Adrenal gland (tissue), 12 donors: ENCODE measurements around the gene IL1RN. TPM values are rescaled to one million over a fixed set of nuclear protein-coding genes. Genes with fewer than 3 reads are reported as not detected.

Experiments used
- DNase-seq, 7 donors: peaks; one replicate each; pipeline ENCODE4 v3.0.0-alpha.2; 2019 to 2020
- H3K27ac ChIP-seq, 5 donors: fragments of 200-600 bp; sonication (generic) in 4 of 5; 1 replicate in 3 of 5; 2 replicates in 2 of 5; pipeline versions ENCODE4 v1.5.1 to v1.8.0; 2016 to 2020; ENCODE audit warnings: mild to moderate bottlenecking in 1 of 5
- H3K27me3 ChIP-seq: fragments of 200-600 bp; 2 replicates; pipeline ENCODE4 v1.8.0; 2021
- H3K36me3 ChIP-seq, 2 donors: fragments of 200-600 bp; replicated peaks in 1 of 2; 1 replicate in 1 of 2; 2 replicates in 1 of 2; pipeline versions ENCODE4 v1.5.1 to v1.8.0; 2018 to 2022
- H3K4me1 ChIP-seq, 2 donors: fragments of 200-600 bp; replicated peaks in 1 of 2; 1 replicate in 1 of 2; 2 replicates in 1 of 2; pipeline versions ENCODE4 v1.5.1 to v1.8.0; 2018 to 2021
- H3K4me3 ChIP-seq, 4 donors: fragments of 200-600 bp; sonication (generic) in 3 of 4; one replicate each; pipeline ENCODE4 v1.5.1; 2016 to 2018
- H3K9me3 ChIP-seq, 3 donors: fragments of 200-600 bp; sonication (generic) in 1 of 3; replicated peaks in 1 of 3; 1 replicate in 2 of 3; 2 replicates in 1 of 3; pipeline versions ENCODE4 v1.5.1 to v1.8.0; 2016 to 2021
- CTCF ChIP-seq, 6 experiments: fragments of 450-650 bp in 4 of 6; fragments of 200-600 bp in 2 of 6; sonication (generic) in 1 of 6; IDR thresholded peaks; 1 replicate in 5 of 6; 2 replicates in 1 of 6; pipeline versions ENCODE4 v1.5.1 to v1.8.0; 2016 to 2021; ENCODE audit warnings: antibody characterized with exemption in 6 of 6, mild to moderate bottlenecking in 2 of 6, moderate library complexity in 1 of 6
- POLR2A ChIP-seq, 2 donors: fragments of 450-650 bp; IDR thresholded peaks; one replicate each; pipeline ENCODE4 v1.6.1; 2017; ENCODE audit warnings: antibody characterized with exemption in 2 of 2, mild to moderate bottlenecking in 2 of 2, moderate library complexity in 1 of 2
- whole genome bisulfite sequencing, 4 donors: extraction: QIAGEN DNeasy Blood & Tissue Kit in 2 of 4; methylation state at CpG; one replicate each; pipeline versions ENCODE4 v1.1.5 to v1.1.7; 2013 to 2017; 5-methylcytosine and 5-hydroxymethylcytosine counted together
- intact Hi-C, 2 donors: fragments of 100-400 bp; cut with DNase I; formaldehyde crosslinking; loops; one replicate each; pipeline versions ENCODE4 v1.14.1 to v1.15.0; 2022 to 2023
- polyA plus RNA-seq, 3 donors: library from polyadenylated mRNA; stranded (reverse); fragments of 200-250 nt in 2 of 3; fragments of 350-450 nt in 1 of 3; fragmentation: Illumina TruSeq in 1 of 3; extraction: RNeasy Lipid Tissue Mini Kit (QIAGEN cat#74804) in 1 of 3; gene quantifications; one replicate each; pipeline ENCODE4 v1.2.3, GENCODE V29; 2013 to 2014
- total RNA-seq, 9 donors: library from RNA; depleted of rRNA in 4 of 9; stranded (reverse); fragments of >200 nt in 4 of 9; fragments of 120-200 nt in 1 of 9; fragmentation: NEBNext Ultra II Directional in 1 of 9; extraction: Animal tissue kit (Norgen Biotek cat#: 25700) in 1 of 9; gene quantifications; one replicate each; pipeline versions ENCODE4 v1.1.0 to v1.2.4, GENCODE V29; 2013 to 2023
- donor health status: healthy with polysubstance abuse.
- donor health status: Bipolar disorder and iron deficiency.
- donor health status: DM: yes; HTN: yes; CAD: no.
- donor health status: DM: no; HTN: no; CAD: no.
- donor health status: DM: no; HTN: no; CAD: no.
- donor health status: DM: yes; HTN: yes; CAD: no.

The IL1RN gene
- total and polyA plus RNA-seq, 12 donors: 0.22 to 6.1 (median 1.2) TPM; not detected in 2

DNA sequence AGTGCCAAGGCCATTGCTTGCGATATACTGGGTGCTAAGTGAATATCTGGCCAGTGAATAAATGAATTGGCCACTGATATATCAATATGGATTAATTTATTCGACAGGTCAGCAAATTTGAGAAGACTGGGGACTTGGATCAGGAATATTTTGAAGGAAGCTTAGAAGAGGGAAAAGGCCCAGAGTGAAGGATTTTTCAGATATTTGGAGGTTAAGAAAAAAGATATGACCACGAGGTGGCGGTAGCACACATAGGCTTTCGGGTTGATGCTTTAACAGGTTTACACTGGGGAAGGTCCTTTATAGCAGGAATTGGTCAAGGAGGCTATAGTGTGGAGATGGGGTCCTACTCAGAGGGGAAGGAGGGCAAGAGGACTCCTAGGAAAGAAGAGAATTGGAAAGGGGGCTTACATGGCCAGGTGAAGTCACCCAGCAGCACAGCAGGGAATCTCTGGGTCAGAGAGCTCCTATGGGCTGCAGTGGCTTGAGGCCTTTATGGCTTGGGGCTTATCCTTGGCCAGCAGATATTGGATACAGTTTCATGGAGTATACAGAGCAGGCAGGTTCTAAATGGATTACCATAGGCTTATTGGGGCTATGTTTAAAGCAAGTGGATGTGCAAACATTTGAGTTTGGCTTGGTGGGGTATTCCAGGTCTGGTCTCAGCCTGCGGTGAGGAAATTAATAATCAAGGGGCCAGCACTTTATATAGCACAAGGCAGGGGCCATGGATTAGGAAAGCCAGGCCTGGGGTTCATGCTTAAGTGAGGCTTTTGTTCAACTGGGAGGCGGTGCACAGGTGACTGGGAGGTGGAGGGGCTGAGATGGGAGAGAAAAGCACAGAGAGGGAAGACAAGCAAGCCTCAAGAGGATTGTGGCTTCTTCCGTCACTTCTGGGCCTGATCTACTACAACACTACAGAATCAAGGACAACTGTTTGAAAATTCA lies 9.7 kb downstream of the IL1RN start:
- Histone ChIP-seq H3K27me3 (no peaks in the 10 kb centered on the region), H3K36me3 (no peaks in the 10 kb centered on the region), H3K9me3 (no peaks in the 10 kb centered on the region), H3K4me3 (no peak overlapping the region), H3K4me1 (peaks cover 0 to 11% of the 10 kb centered on the region in 2 donors), H3K27ac (peak overlapping the region in 3 of 5 donors; percentile 46 to 71 (median 49))
- intact Hi-C loops: loop anchor here (5.0 to 10.0 kb wide), 3 partner anchors 60 to 248 kb away; no protein-coding TSS in a partner anchor
- WGBS, 4 donors: 40 to 44% (median 43%) methylated on average over 8 of the region's 8 CpGs
- peak in 4 of 7 donors; percentile 57 to 66 (median 61) for DNase-seq
- no peak for TF ChIP-seq POLR2A (IDR thresholded peaks at IDR 0.05)
- TF ChIP-seq CTCF (IDR thresholded peaks at IDR 0.05): peak; percentile 31 to 67 (median 58)

DNA sequence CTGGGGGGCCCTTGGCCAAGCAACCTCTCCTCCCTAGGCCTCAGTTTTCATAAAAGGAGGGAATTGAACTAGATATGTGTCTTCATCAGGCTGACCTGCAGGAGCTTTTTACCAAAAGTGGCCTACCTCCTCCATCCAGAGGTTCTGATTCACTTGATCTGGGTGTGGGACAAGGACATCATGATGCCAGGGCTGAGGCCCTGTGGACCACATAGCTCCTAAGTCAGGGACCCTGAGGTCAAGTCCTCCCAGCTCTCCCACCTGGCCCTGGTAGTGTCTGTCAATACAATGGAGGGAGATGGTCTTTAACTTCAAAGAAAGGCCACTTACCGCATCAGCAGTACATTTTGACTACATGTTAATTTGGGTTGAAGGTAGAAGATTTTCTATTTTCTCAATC lies 10.4 kb downstream of the IL1RN start:
- H3K36me3 ChIP-seq: no peaks in the 10 kb centered on the region
- peaks cover 0 to 11% of the 10 kb centered on the region in 2 donors for H3K4me1 ChIP-seq
- H3K27me3 ChIP-seq: no peaks in the 10 kb centered on the region
- peak overlapping the region in 2 of 5 donors; percentile 46 to 71 for H3K27ac ChIP-seq
- TF ChIP-seq CTCF (IDR thresholded peaks at IDR 0.05) (no peak), POLR2A (IDR thresholded peaks at IDR 0.05) (no peak)
- 98 to 100% (median 100%) methylated on average over 1 of the region's 1 CpG for WGBS, 4 donors
- intact Hi-C loops: loop anchor here (5.0 to 10.0 kb wide), 3 partner anchors 59 to 247 kb away; no protein-coding TSS in a partner anchor
- no peaks in the 10 kb centered on the region for H3K9me3 ChIP-seq
- H3K4me3 ChIP-seq: no peak overlapping the region
- DNase-seq: no peak

DNA sequence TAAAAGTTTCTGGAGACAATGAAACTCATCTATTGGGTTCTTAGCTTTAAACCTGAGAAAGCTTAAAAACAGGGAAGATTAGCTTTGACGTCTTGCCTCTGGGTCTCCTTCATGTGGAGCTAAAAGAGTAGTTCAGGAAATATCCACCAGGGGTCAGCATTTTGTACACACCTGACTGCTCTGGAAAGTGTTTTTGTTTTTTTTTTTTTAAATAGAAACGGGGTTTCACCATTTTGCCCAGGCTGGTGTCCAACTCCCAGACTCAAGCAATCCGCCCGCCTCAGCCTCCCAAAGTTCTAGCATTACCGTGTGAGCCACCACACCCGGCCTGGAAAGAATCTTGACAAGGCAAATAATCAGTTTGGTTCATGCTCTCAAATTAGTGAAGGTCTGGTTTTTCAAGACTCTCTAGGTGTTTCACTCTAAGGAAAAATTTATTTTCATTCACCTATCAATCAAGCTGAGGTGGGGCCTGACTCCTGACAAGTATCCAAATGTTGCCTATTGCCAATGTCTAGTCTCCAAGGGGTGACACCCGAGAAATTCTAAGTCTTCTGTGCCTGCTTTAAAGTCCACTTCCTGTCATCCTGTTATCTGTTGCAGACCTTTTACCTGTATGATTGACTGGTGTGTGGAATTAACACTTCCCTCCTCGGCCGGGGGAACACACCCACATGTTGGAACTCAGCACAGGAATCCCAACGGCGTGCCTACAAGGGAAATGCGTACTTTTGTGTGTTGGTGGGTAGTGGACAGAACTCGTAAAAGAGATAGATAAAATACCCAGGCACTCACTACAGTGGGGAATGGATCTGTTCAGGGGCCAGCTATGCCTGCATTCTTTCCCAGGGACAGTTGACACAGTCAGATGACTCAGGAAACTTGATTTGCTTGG lies 11.3 kb downstream of the IL1RN start:
- WGBS, 4 donors: 41 to 44% (median 42%) methylated on average over 13 of the region's 13 CpGs
- Histone ChIP-seq H3K9me3 (no peaks in the 10 kb centered on the region), H3K4me3 (no peak overlapping the region), H3K36me3 (no peaks in the 10 kb centered on the region), H3K4me1 (peaks cover 0 to 11% of the 10 kb centered on the region in 2 donors), H3K27me3 (no peaks in the 10 kb centered on the region), H3K27ac (peak overlapping the region in 2 of 5 donors; percentile 26 to 71)
- intact Hi-C loops: loop anchor here (5.0 to 10.0 kb wide), 3 partner anchors 59 to 246 kb away; no protein-coding TSS in a partner anchor
- TF ChIP-seq CTCF (IDR thresholded peaks at IDR 0.05) (peak; percentile 75 to 89 (median 82)), POLR2A (IDR thresholded peaks at IDR 0.05) (no peak)
- DNase-seq: peak; percentile 48 to 79 (median 71)
